C4-2B (cell line): ENCODE results near the gene MED13.

ENCODE experiments used
- H3K27ac ChIP-seq: fragments of 450-650 bp; 2 replicates; pipeline ENCODE4 v1.5.1; 2017
- ZFX ChIP-seq: fragments of 450-650 bp; IDR thresholded peaks from 2 replicates; pipeline ENCODE4 v1.6.1; 2017
- TF ChIP-seq, protein P1 (sequence below): fragments of 450-650 bp; conservative IDR thresholded peaks from 2 replicates; pipeline ENCODE4 v1.5.1; 2017; ENCODE audit warnings: mild to moderate bottlenecking

Gene MED13

DNA sequence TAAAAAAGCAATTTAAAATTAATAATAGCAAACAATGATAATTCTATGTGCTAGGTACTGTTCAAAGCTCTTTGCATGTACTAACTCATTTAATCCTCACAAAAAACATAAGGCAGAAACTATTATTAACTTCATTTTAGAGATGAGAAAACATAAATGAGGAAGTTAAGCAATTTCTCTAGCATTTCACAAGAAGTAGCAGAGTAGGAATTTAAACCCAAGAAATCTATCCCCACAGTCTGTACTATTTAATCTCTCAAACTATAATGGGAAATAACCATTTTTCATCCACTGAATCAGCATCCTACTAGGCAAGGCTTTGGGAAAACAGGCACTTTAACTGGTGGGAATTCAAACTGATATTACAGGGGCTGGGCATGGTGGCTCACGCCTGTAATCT, 95.0 kb downstream of the MED13 start:
- no peak overlapping the region for H3K27ac ChIP-seq
- TF ChIP-seq ZFX, result no peak
- TF ChIP-seq, protein P1, sequence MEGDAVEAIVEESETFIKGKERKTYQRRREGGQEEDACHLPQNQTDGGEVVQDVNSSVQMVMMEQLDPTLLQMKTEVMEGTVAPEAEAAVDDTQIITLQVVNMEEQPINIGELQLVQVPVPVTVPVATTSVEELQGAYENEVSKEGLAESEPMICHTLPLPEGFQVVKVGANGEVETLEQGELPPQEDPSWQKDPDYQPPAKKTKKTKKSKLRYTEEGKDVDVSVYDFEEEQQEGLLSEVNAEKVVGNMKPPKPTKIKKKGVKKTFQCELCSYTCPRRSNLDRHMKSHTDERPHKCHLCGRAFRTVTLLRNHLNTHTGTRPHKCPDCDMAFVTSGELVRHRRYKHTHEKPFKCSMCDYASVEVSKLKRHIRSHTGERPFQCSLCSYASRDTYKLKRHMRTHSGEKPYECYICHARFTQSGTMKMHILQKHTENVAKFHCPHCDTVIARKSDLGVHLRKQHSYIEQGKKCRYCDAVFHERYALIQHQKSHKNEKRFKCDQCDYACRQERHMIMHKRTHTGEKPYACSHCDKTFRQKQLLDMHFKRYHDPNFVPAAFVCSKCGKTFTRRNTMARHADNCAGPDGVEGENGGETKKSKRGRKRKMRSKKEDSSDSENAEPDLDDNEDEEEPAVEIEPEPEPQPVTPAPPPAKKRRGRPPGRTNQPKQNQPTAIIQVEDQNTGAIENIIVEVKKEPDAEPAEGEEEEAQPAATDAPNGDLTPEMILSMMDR, result no peak

DNA sequence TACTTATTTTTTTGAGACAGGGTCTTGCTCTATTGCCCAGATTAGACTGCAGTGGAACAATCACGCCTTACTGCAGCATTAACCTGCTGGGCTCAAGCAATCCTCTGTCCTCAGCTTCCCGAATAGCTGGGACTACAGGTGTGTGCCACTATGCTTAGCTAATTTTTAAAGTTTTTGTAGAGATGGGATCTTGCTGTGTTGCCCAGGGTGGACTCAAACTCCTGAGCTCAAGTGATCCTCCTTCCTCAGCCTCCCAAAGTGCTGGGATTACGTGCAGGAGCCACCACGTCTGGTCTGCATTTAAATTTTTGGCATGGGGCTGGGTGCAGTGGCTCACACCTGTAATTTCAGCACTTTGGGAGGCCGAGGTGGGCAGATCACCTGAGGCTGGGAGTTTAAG, 96.3 kb downstream of the MED13 start:
- H3K27ac ChIP-seq, result no peak overlapping the region
- TF ChIP-seq, protein P1, result no peak
- no peak for TF ChIP-seq ZFX

DNA sequence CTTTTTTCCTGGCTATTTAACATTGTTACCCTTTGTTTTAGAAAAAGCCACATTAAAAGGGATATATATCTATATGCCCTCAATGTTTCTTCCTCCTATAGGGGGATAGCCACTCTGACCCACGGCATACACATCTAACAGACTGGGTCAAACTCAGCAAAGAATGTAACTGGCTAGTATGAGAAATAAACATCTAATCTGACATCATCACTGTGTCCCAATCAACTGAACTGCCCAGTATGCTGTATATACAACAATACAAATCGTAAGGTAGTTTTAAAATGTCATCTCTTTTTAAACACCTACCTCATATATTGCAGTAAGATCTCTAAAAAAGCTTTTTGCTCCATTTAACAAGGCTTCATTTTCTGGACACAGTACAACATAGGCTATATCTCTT, 97.3 kb downstream of the MED13 start:
- TF ChIP-seq, protein P1, result no peak
- no peak for TF ChIP-seq ZFX
- H3K27ac ChIP-seq, result no peak overlapping the region

DNA sequence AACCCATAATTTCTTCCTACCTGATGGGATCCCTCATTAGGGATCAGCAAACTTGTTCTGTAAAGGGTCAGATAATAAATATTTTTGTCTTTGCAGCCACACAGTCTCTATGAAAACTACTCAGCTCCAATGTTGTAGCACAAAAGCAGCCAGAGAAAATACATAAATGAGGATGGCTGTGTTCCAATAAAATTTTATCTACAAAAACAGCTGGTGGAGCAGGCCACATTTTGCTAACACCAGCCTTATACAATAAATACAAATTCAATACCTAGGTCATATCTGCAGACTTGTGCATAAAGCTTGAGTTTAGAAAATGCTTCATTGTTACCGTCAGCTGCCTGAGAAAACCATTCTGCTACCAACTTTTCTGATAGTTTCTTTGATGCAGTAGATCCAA, 98.9 kb downstream of the MED13 start:
- TF ChIP-seq, protein P1, result no peak
- no peak for TF ChIP-seq ZFX
- H3K27ac ChIP-seq, result no peak overlapping the region

DNA sequence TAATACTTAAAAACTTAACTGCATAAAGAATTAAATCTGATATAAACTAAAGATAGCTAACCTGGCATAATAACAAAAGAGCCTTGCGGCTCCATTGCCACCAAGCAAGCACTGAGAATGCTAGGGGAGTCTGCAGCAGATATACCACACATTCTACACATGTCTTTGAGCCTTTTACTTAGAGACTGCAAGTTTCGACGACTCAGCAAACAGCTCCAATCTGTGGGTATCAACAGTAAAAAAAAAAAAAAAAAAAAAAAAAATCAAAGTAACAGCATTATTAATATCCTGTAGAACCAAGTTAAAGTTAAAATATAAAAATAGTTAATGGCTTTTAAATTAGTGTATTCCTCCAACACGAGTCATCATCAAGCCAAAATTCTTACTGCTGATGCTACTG, 109.5 kb downstream of the MED13 start:
- TF ChIP-seq, protein P1, result no peak
- no peak for TF ChIP-seq ZFX

DNA sequence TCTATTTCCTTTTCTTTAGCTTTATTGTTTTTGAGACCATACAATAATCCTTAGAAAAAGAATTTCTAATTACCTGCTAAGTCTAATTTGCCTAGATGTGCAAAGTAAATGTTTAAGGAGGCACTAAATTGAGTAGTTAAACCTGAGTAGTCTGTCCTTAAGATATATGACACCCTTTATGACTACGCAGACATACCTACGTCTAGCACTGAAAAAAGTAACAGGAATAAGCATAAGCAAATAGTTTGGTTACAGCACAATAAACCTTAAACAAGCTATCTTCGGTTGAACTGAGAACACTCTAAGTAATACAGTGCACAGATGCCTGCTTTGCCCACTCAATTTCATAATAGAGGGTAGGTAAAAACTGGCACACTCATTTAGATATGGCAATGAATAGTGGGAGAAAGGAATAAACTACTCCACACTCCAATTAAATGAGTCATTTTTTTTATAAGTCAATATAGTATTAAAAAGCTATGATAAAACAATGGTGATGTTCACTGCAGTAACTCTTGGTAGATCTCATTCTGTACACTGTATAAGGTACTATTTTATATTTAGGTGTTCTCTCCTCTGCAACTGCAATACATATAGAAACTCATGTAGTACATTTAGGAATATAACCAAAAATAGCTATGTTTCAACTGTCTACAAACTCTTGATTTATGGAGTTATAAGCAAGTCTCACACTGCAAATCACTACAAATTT, 117.6 kb downstream of the MED13 start:
- TF ChIP-seq, protein P1, result no peak
- TF ChIP-seq ZFX, result no peak
- no peak overlapping the region for H3K27ac ChIP-seq

More for the DNA sequence above, 109.5 kb downstream of the MED13 start:
- H3K27ac ChIP-seq, result no peak overlapping the region

DNA sequence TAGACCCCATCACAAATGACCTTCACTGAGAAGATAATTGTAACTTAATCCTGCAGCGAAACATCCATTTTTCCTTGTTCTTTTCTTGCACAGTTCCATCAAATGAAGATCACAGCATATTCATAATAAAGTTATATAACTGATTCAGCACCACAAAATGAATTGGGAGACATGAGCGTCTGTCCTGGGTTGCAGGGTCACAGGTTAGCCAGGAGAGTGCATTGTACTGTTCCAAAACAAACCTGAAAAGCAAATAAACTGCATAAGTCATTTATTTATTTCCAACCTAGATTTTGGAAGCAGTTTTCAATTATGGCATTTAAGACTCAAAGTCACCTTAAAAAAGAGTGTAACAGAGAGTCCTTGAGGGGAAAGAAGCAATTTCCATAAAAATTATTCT, 118.7 kb downstream of the MED13 start:
- TF ChIP-seq, protein P1, result peak; percentile 40
- TF ChIP-seq ZFX, result no peak
- no peak overlapping the region for H3K27ac ChIP-seq
